Liver (tissue), 9 donors: ENCODE results near the gene TUFT1. TPM values are rescaled to one million over a fixed set of nuclear protein-coding genes. Genes with fewer than 3 reads are reported as not detected.
"Not testable (repeated sequence)": the region's sequence is repeated elsewhere in the genome, so short reads cannot be mapped to it uniquely, and the experiment has no call there.

Experiments used
- DNase-seq: peaks from one replicate; pipeline ENCODE4 v3.0.0-alpha.2; 2017; ENCODE audit warnings: low spot score
- H3K27ac ChIP-seq, 2 donors: one replicate each; pipeline ENCODE4 v1.7.0; 2013; ENCODE audit warnings: inconsistent platforms in 2 of 2, low read length in 2 of 2, control low read depth in 1 of 2, low read depth in 1 of 2, mild to moderate bottlenecking in 1 of 2
- H3K27me3 ChIP-seq, 4 donors: one replicate each; pipeline versions ENCODE4 v1.6.1 to v1.7.0; 2013; ENCODE audit warnings: low read length in 3 of 4, inconsistent platforms in 1 of 4, mild to moderate bottlenecking in 1 of 4, moderate library complexity in 1 of 4; ENCODE audit not compliant: control insufficient read depth in 4 of 4, insufficient read depth in 4 of 4
- H3K36me3 ChIP-seq, 4 donors: one replicate each; pipeline versions ENCODE4 v1.6.1 to v1.7.0; 2013; ENCODE audit warnings: low read length in 3 of 4, mild to moderate bottlenecking in 3 of 4, low read depth in 1 of 4, moderate library complexity in 1 of 4; ENCODE audit not compliant: control insufficient read depth in 4 of 4, insufficient read depth in 3 of 4
- H3K4me1 ChIP-seq, 4 donors: one replicate each; pipeline versions ENCODE4 v1.6.1 to v1.7.0; 2013; ENCODE audit warnings: low read length in 3 of 4, mild to moderate bottlenecking in 3 of 4, moderate library complexity in 1 of 4; ENCODE audit not compliant: control insufficient read depth in 4 of 4, insufficient read depth in 4 of 4
- H3K4me3 ChIP-seq, 3 donors: one replicate each; pipeline versions ENCODE4 v1.6.1 to v1.7.0; 2013; ENCODE audit warnings: low read length in 3 of 3, control low read depth in 1 of 3, low read depth in 1 of 3, mild to moderate bottlenecking in 1 of 3
- H3K9ac ChIP-seq, 2 donors: one replicate each; pipeline ENCODE4 v1.7.0; 2013; ENCODE audit warnings: low read length in 2 of 2, mild to moderate bottlenecking in 2 of 2, moderate library complexity in 2 of 2, control low read depth in 1 of 2, low read depth in 1 of 2
- H3K9me3 ChIP-seq, 4 donors: one replicate each; pipeline versions ENCODE4 v1.6.1 to v1.7.0; 2013; ENCODE audit warnings: low read length in 3 of 4; ENCODE audit not compliant: control insufficient read depth in 4 of 4
- ATF3 ChIP-seq: IDR thresholded peaks from 2 replicates; pipeline ENCODE4 v1.6.1; 2016; ENCODE audit warnings: antibody characterized with exemption
- CTCF ChIP-seq: fragments of 150-350 bp; IDR thresholded peaks from 2 replicates; pipeline ENCODE4 v1.5.1; 2017; ENCODE audit warnings: improper control_type of control experiment, low read depth, low read length; ENCODE audit not compliant: missing input control
- FOXA1 ChIP-seq: IDR thresholded peaks from 2 replicates; pipeline ENCODE4 v1.6.1; 2016; ENCODE audit warnings: antibody characterized with exemption
- FOXA2 ChIP-seq: IDR thresholded peaks from 2 replicates; pipeline ENCODE4 v1.6.1; 2016; ENCODE audit warnings: antibody characterized with exemption
- HNF4A ChIP-seq, 2 donors: conservative IDR thresholded peaks; 2 replicates each; pipeline ENCODE4 v1.6.1; 2016; ENCODE audit warnings: antibody characterized with exemption in 2 of 2, mild to moderate bottlenecking in 2 of 2
- HNF4G ChIP-seq: IDR thresholded peaks from 2 replicates; pipeline ENCODE4 v1.6.1; 2016; ENCODE audit warnings: antibody characterized with exemption
- NR2F2 ChIP-seq: IDR thresholded peaks from 2 replicates; pipeline ENCODE4 v1.6.1; 2016; ENCODE audit warnings: antibody characterized with exemption
- REST ChIP-seq: IDR thresholded peaks from 2 replicates; pipeline ENCODE4 v1.6.1; 2016; ENCODE audit warnings: antibody characterized with exemption, mild to moderate bottlenecking
- RXRA ChIP-seq, 2 donors: IDR thresholded peaks; 2 replicates each; pipeline ENCODE4 v1.6.1; 2017 to 2018; ENCODE audit warnings: antibody characterized with exemption in 2 of 2, mild to moderate bottlenecking in 1 of 2
- SP1 ChIP-seq: IDR thresholded peaks from 2 replicates; pipeline ENCODE4 v1.6.1; 2018; ENCODE audit warnings: antibody characterized with exemption, mild to moderate bottlenecking
- YY1 ChIP-seq: IDR thresholded peaks from 2 replicates; pipeline ENCODE4 v1.6.1; 2016; ENCODE audit warnings: antibody characterized with exemption, mild to moderate bottlenecking
- WGBS: extraction: QIAGEN DNeasy Blood & Tissue Kit; methylation state at CpG from one replicate; pipeline ENCODE4 v1.1.7; 2013; 5-methylcytosine and 5-hydroxymethylcytosine counted together
- polyA plus RNA-seq, 2 donors: library from polyadenylated mRNA; stranded (reverse) in 1 of 2; unstranded in 1 of 2; fragments of 200-250 nt in 1 of 2; fragments of >200 nt in 1 of 2; fragmentation: Nextera tagmentation in 1 of 2; extraction: Ambion mirVana in 1 of 2; gene quantifications; one replicate each; pipeline versions ENCODE4 v1.2.1 to v1.2.3, GENCODE V29; 2013 to 2015
- total RNA-seq, 2 donors: library from RNA; depleted of rRNA; stranded (reverse); fragments of >200 nt; gene quantifications; one replicate each; pipeline ENCODE4 v1.2.3, GENCODE V29; 2014
- donor health status: healthy.
- donor health status: healthy.
- donor health status: healthy.
- donor health status: healthy.
- donor health status: healthy.

Gene TUFT1
- total and polyA plus RNA-seq, 4 donors = 1.7 to 4.8 (median 3.0) TPM

- 87% methylated on average over 3 of the region's 3 CpGs for WGBS
- Histone ChIP-seq H3K27me3 (no peaks in the 10 kb centered on the region), H3K9ac (no peak overlapping the region), H3K9me3 (no peaks in the 10 kb centered on the region), H3K4me1 (peaks cover 12 to 37% (median 25%) of the 10 kb centered on the region in 4 donors), H3K27ac (no peak overlapping the region), H3K36me3 (peaks cover 0 to 2% (median 0%) of the 10 kb centered on the region in 4 donors), H3K4me3 (no peak overlapping the region)
- TF ChIP-seq RXRA (IDR thresholded peaks at IDR 0.05) = no peak
- DNase-seq = no peak
Measured at GRCh38 chr1:151616505-151616849, 76.4 kb downstream of the TUFT1 start.

GRCh38 chr1:151618003-151618402 lies 77.9 kb downstream of the TUFT1 start:
- WGBS = 30% methylated on average over 3 of the region's 3 CpGs
- peaks cover 0 to 2% (median 0%) of the 10 kb centered on the region in 4 donors for H3K36me3 ChIP-seq
- H3K4me3 ChIP-seq = no peak overlapping the region
- H3K27me3 ChIP-seq = no peaks in the 10 kb centered on the region
- H3K27ac ChIP-seq = no peak overlapping the region
- H3K9me3 ChIP-seq = no peaks in the 10 kb centered on the region
- no peak overlapping the region for H3K9ac ChIP-seq
- TF ChIP-seq FOXA2 (peak; percentile 36), RXRA (IDR thresholded peaks at IDR 0.05) (peak; percentile 33 to 47), REST (no peak), FOXA1 (no peak), SP1 (peak; percentile 40), HNF4A (conservative IDR thresholded peaks at IDR 0.05) (peak; percentile 64 to 73), YY1 (no peak), HNF4G (peak; percentile 22)
- no peak for DNase-seq
- peaks cover 12 to 33% (median 23%) of the 10 kb centered on the region in 4 donors for H3K4me1 ChIP-seq

GRCh38 chr1:151618470-151618869 lies 78.4 kb downstream of the TUFT1 start:
- H3K27me3 ChIP-seq = no peaks in the 10 kb centered on the region
- H3K4me1 ChIP-seq = peaks cover 10 to 29% (median 21%) of the 10 kb centered on the region in 4 donors
- no peak for DNase-seq
- no peaks in the 10 kb centered on the region for H3K9me3 ChIP-seq
- no peak for TF ChIP-seq CTCF
- no peak for TF ChIP-seq NR2F2
- no peak for TF ChIP-seq HNF4A (conservative IDR thresholded peaks at IDR 0.05)
- no peak for TF ChIP-seq ATF3
- TF ChIP-seq FOXA1 = no peak
- peaks cover 0 to 2% (median 0%) of the 10 kb centered on the region in 4 donors for H3K36me3 ChIP-seq
- H3K9ac ChIP-seq = no peak overlapping the region
- H3K4me3 ChIP-seq = no peak overlapping the region
- H3K27ac ChIP-seq = no peak overlapping the region

- H3K27ac ChIP-seq, H3K36me3 ChIP-seq, H3K4me3 ChIP-seq, H3K9me3 ChIP-seq, H3K9ac ChIP-seq, H3K27me3 ChIP-seq, DNase-seq: not testable (repeated sequence)
- peaks cover 10 to 27% (median 20%) of the 10 kb centered on the region in 4 donors for H3K4me1 ChIP-seq
- 91% methylated on average over 6 of the region's 6 CpGs for WGBS
Measured at GRCh38 chr1:151618996-151619395, 78.9 kb downstream of the TUFT1 start.
